Measurements from ENCODE around the gene ALDH5A1. TPM values are rescaled to one million over a fixed set of nuclear protein-coding genes. Genes with fewer than 3 reads are reported as not detected.

The ALDH5A1 gene
- polyA plus RNA-seq, 1 donor (not counting 4 experiments of a cell fraction or from before 2014, with no cell fraction given), result 0.45 TPM

GRCh38 chr6:24501374-24501773 is 6.6 kb downstream of the ALDH5A1 start:
- dilution Hi-C loops (cut with MboI; ENCODE audit: extremely low pct_ligation_motif_present, low sequenced_read_pairs), result no loop called here
- DNase-seq (ENCODE audit: low read depth, low spot score), result no peak
- no peaks in the 10 kb centered on the region for H3K36me3 ChIP-seq (ENCODE audit: control insufficient read depth in 2 of 2, extremely low read depth in 1 of 2, insufficient read depth in 2 of 2, low read length in 2 of 2)
- H4K20me1 ChIP-seq (ENCODE audit: control insufficient read depth, extremely low read depth, insufficient read depth, low read length), result no peaks in the 10 kb centered on the region
- H3K9me1 ChIP-seq (ENCODE audit: control insufficient read depth, extremely low read depth, insufficient read depth, low read length), result no peaks in the 10 kb centered on the region
- no peak overlapping the region for H2AFZ ChIP-seq (ENCODE audit: control insufficient read depth, low read length)
- H3K27ac ChIP-seq (ENCODE audit: control insufficient read depth, insufficient read depth, low read length), result no peak overlapping the region
- no peaks in the 10 kb centered on the region for H3K9me3 ChIP-seq (ENCODE audit: control insufficient read depth, low read depth, low read length)
- H3K4me2 ChIP-seq (ENCODE audit: control insufficient read depth, extremely low read depth, insufficient read depth, low read depth, low read length), result no peak overlapping the region
- FAIRE-seq, result no peak
- TF ChIP-seq EZH2 (IDR thresholded peaks at IDR 0.05; ENCODE audit: low read length) (no peak), CTCF (optimal IDR thresholded peaks at IDR 0.05 in 1 of 3, IDR thresholded peaks at IDR 0.05 in 1 of 3, conservative IDR thresholded peaks at IDR 0.05 in 1 of 3; ENCODE audit: extremely low read depth in 1 of 3, insufficient read depth in 2 of 3, low read length in 3 of 3) (no peak)
- H3K4me1 ChIP-seq (ENCODE audit: control insufficient read depth, extremely low read depth, insufficient read depth, low read length), result no peaks in the 10 kb centered on the region
- H3K9ac ChIP-seq (ENCODE audit: control insufficient read depth, extremely low read depth, insufficient read depth, low read length), result no peak overlapping the region
- H3K79me2 ChIP-seq (ENCODE audit: control insufficient read depth, insufficient read depth, low read length), result no peaks in the 10 kb centered on the region
- no peaks in the 10 kb centered on the region for H3K27me3 ChIP-seq (ENCODE audit: control insufficient read depth, extremely low read depth, insufficient read depth, low read length)
- no peak overlapping the region for H3K4me3 ChIP-seq (ENCODE audit: control insufficient read depth in 2 of 3, extremely low read depth in 1 of 3, insufficient read depth in 2 of 3, low read depth in 1 of 3, low read length in 3 of 3)

DNA sequence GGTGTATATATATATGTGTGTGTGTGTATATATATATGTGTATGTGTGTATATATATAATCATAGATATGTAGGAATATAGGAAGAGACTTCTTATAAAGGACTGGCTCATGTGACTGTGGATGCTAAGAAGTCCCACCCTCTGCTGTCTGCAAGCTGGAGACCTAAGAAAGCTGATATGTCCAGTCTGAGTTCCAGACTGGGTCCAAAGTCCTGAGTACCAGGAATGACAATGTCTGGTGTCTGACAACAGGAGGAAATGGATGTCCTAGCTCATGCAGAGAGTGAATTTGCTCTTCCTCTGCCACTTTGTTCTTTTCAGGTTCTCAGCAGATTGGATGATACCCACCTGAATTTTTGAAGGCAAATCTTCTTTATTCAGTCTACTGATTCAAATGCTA is 7.1 kb downstream of the ALDH5A1 start:
- Histone ChIP-seq H3K9me3 (ENCODE audit: control insufficient read depth, low read depth, low read length) (no peaks in the 10 kb centered on the region), H3K27me3 (ENCODE audit: control insufficient read depth, extremely low read depth, insufficient read depth, low read length) (no peaks in the 10 kb centered on the region), H3K9me1 (ENCODE audit: control insufficient read depth, extremely low read depth, insufficient read depth, low read length) (no peaks in the 10 kb centered on the region), H3K4me3 (ENCODE audit: control insufficient read depth in 2 of 3, extremely low read depth in 1 of 3, insufficient read depth in 2 of 3, low read depth in 1 of 3, low read length in 3 of 3) (no peak overlapping the region), H2AFZ (ENCODE audit: control insufficient read depth, low read length) (no peak overlapping the region), H3K27ac (ENCODE audit: control insufficient read depth, insufficient read depth, low read length) (no peak overlapping the region), H3K4me1 (ENCODE audit: control insufficient read depth, extremely low read depth, insufficient read depth, low read length) (no peaks in the 10 kb centered on the region), H3K79me2 (ENCODE audit: control insufficient read depth, insufficient read depth, low read length) (no peaks in the 10 kb centered on the region), H3K4me2 (ENCODE audit: control insufficient read depth, extremely low read depth, insufficient read depth, low read depth, low read length) (no peak overlapping the region), H4K20me1 (ENCODE audit: control insufficient read depth, extremely low read depth, insufficient read depth, low read length) (no peaks in the 10 kb centered on the region), H3K36me3 (ENCODE audit: control insufficient read depth in 2 of 2, extremely low read depth in 1 of 2, insufficient read depth in 2 of 2, low read length in 2 of 2) (no peaks in the 10 kb centered on the region), H3K9ac (ENCODE audit: control insufficient read depth, extremely low read depth, insufficient read depth, low read length) (no peak overlapping the region)
- dilution Hi-C loops (cut with MboI; ENCODE audit: extremely low pct_ligation_motif_present, low sequenced_read_pairs), result no loop called here
- no peak for FAIRE-seq
- DNase-seq (ENCODE audit: low read depth, low spot score), result no peak
- TF ChIP-seq CTCF (optimal IDR thresholded peaks at IDR 0.05 in 1 of 3, IDR thresholded peaks at IDR 0.05 in 1 of 3, conservative IDR thresholded peaks at IDR 0.05 in 1 of 3; ENCODE audit: extremely low read depth in 1 of 3, insufficient read depth in 2 of 3, low read length in 3 of 3) (no peak), EZH2 (IDR thresholded peaks at IDR 0.05; ENCODE audit: low read length) (no peak)
